OCI-LY7 (cell line): Measurements from ENCODE around the gene CFAP54. TPM values are rescaled to one million over a fixed set of nuclear protein-coding genes. Genes with fewer than 3 reads are reported as not detected.

ENCODE experiments used
- BruUV-seq: library from RNA; stranded (reverse); fragments of 400-500 nt; replicated peaks from 2 replicates; lab custom pipeline; 2021; lab: Mats Ljungman, UMichigan
- CTCF ChIA-PET: fragments of 300-600 bp; sonication (Branson Sonifier 250); formaldehyde crosslinking; loops from one replicate; lab custom pipeline; 2022; ENCODE audit warnings: antibody characterized with exemption; ENCODE audit not compliant: unreplicated experiment; lab: Charles Lee
- POLR2A ChIA-PET: fragments of 300-600 bp; sonication (Branson Sonifier 250); formaldehyde crosslinking; loops from one replicate; lab custom pipeline; 2022; ENCODE audit warnings: antibody characterized with exemption; lab: Charles Lee
- DNase-seq: peaks from one replicate; pipeline ENCODE4 v3.0.0-alpha.2; 2015; ENCODE audit warnings: low spot score
- H2AFZ ChIP-seq: fragments of 200-600 bp; sonication (generic), shearing (Covaris generic); 2 replicates; pipeline ENCODE4 v1.6.1; 2014; ENCODE audit warnings: mild to moderate bottlenecking, antibody characterized with exemption, low read length, moderate library complexity
- H3K27ac ChIP-seq: fragments of 200-600 bp; sonication (generic); 2 replicates; pipeline ENCODE4 v1.5.1; 2014; ENCODE audit warnings: mixed run types, low read depth, mild to moderate bottlenecking, moderate library complexity, low read length, inconsistent platforms; ENCODE audit not compliant: poor library complexity, severe bottlenecking
- H3K36me3 ChIP-seq: fragments of 200-600 bp; sonication (generic); 2 replicates; pipeline ENCODE4 v1.6.1; 2014; ENCODE audit warnings: mild to moderate bottlenecking, antibody characterized with exemption, low read length, moderate library complexity, mixed read lengths; ENCODE audit not compliant: insufficient read depth
- H3K4me1 ChIP-seq: fragments of 200-600 bp; sonication (generic); 2 replicates; pipeline ENCODE4 v1.5.1; 2014; ENCODE audit warnings: mild to moderate bottlenecking, low read length; ENCODE audit not compliant: insufficient read depth, poor library complexity, severe bottlenecking
- H3K4me2 ChIP-seq: fragments of 200-600 bp; sonication (generic); 2 replicates; pipeline ENCODE4 v1.6.1; 2014; ENCODE audit warnings: mild to moderate bottlenecking, low read length
- H3K4me3 ChIP-seq: fragments of 200-600 bp; sonication (generic); 2 replicates; pipeline ENCODE4 v1.5.1; 2014; ENCODE audit warnings: mild to moderate bottlenecking, low read depth, low read length; ENCODE audit not compliant: poor library complexity, severe bottlenecking
- H3K79me2 ChIP-seq: fragments of 200-600 bp; sonication (generic); 2 replicates; pipeline ENCODE4 v1.6.1; 2016; ENCODE audit warnings: low read depth, mild to moderate bottlenecking, low read length, moderate library complexity, mixed read lengths; ENCODE audit not compliant: insufficient read depth
- H3K9me2 ChIP-seq: fragments of 200-600 bp; sonication (generic); 2 replicates; pipeline ENCODE4 v1.6.1; 2016; ENCODE audit warnings: mild to moderate bottlenecking, low read length, mixed read lengths; ENCODE audit not compliant: insufficient read depth
- H3K9me3 ChIP-seq: fragments of 200-600 bp; sonication (generic); 2 replicates; pipeline ENCODE4 v1.6.1; 2014; ENCODE audit warnings: mild to moderate bottlenecking, mixed run types, low read length, mixed read lengths
- H4K20me1 ChIP-seq: fragments of 200-600 bp; sonication (generic); 2 replicates; pipeline ENCODE4 v1.6.1; 2014; ENCODE audit warnings: mild to moderate bottlenecking, antibody characterized with exemption, low read length, moderate library complexity, mixed read lengths; ENCODE audit not compliant: insufficient read depth
- EZH2phosphoT487 ChIP-seq: fragments of 200-600 bp; sonication (generic); IDR thresholded peaks from 2 replicates; pipeline ENCODE4 v1.6.1; 2018; ENCODE audit warnings: low read depth, borderline replicate concordance, mild to moderate bottlenecking, mixed run types, antibody characterized with exemption, low read length, moderate library complexity, mixed read lengths
- intact Hi-C: fragments of 100-400 bp; cut with micrococcal nuclease; formaldehyde crosslinking; loops from one replicate; pipeline ENCODE4 v1.10.0; 2022; ENCODE audit not compliant: unreplicated experiment
- total RNA-seq, 2 experiments: library from RNA; depleted of rRNA in 1 of 2; stranded (reverse); fragments of >200 nt in 1 of 2; shearing (Covaris generic) in 1 of 2; gene quantifications; 2 replicates each; pipeline ENCODE4 v1.2.3, GENCODE V29; 2014 to 2022
- TF ChIP-seq, protein P1 (sequence below): fragments of 200-600 bp; sonication (generic); conservative IDR thresholded peaks from 2 replicates; pipeline ENCODE4 v1.5.1; 2014; ENCODE audit warnings: mild to moderate bottlenecking, antibody characterized with exemption, low read length, moderate library complexity, mixed read lengths

CFAP54 gene
- total RNA-seq, 2 experiments from 2014 or later: 0.53 TPM; not detected in 1

- DNase-seq: peak; percentile 85
- BruUV-seq: no TSS peak
- no peaks in the 10 kb centered on the region for H3K79me2 ChIP-seq
- peak overlapping the region; percentile 30; the same call in 1 of the 2 replicates for H3K4me2 ChIP-seq
- H3K4me3 ChIP-seq: no peak overlapping the region
- TF ChIP-seq, protein P1, sequence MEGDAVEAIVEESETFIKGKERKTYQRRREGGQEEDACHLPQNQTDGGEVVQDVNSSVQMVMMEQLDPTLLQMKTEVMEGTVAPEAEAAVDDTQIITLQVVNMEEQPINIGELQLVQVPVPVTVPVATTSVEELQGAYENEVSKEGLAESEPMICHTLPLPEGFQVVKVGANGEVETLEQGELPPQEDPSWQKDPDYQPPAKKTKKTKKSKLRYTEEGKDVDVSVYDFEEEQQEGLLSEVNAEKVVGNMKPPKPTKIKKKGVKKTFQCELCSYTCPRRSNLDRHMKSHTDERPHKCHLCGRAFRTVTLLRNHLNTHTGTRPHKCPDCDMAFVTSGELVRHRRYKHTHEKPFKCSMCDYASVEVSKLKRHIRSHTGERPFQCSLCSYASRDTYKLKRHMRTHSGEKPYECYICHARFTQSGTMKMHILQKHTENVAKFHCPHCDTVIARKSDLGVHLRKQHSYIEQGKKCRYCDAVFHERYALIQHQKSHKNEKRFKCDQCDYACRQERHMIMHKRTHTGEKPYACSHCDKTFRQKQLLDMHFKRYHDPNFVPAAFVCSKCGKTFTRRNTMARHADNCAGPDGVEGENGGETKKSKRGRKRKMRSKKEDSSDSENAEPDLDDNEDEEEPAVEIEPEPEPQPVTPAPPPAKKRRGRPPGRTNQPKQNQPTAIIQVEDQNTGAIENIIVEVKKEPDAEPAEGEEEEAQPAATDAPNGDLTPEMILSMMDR: peak; percentile 93
- TF ChIP-seq EZH2phosphoT487: no peak
- H3K36me3 ChIP-seq: no peaks in the 10 kb centered on the region
- intact Hi-C loops: loop anchor here (1.0 to 2.0 kb wide), 5 partner anchors 27 to 598 kb away; partner anchors contain the start of genes CDK17 and CFAP54
- ChIA-PET CTCF (interaction anchor here (0.9 to 1.9 kb wide), 4 partner anchors 30 to 455 kb away, joined by 3 to 10 read pairs (median 4); no protein-coding TSS in a partner anchor), POLR2A (interaction anchor here (0.6 to 1.3 kb wide), 11 partner anchors 8 to 1652 kb away, joined by 3 to 6 read pairs (median 4); partner anchors contain the start of gene LTA4H)
- peaks cover 14% of the 10 kb centered on the region for H3K4me1 ChIP-seq
- no peak overlapping the region; the same call in 1 of the 2 replicates for H2AFZ ChIP-seq
- H4K20me1 ChIP-seq: no peaks in the 10 kb centered on the region
- no peak overlapping the region for H3K27ac ChIP-seq
- no peaks in the 10 kb centered on the region for H3K9me3 ChIP-seq
- H3K9me2 ChIP-seq: no peaks in the 10 kb centered on the region
These were observed 27.4 kb downstream of the CFAP54 start for GRCh38 chr12:96516472-96517430.

GRCh38 chr12:96520767-96521166 lies 31.4 kb downstream of the CFAP54 start:
- no peak overlapping the region for H3K27ac ChIP-seq
- POLR2A ChIA-PET: no interaction called here
- BruUV-seq: no TSS peak

More at GRCh38 chr12:96520767-96521166, 31.4 kb downstream of the CFAP54 start:
- no peak overlapping the region for H2AFZ ChIP-seq
- H3K4me1 ChIP-seq: peaks cover 5% of the 10 kb centered on the region
- intact Hi-C loops: no loop called here
- H4K20me1 ChIP-seq: no peaks in the 10 kb centered on the region
- H3K4me2 ChIP-seq: no peak overlapping the region
- CTCF ChIA-PET: interaction anchor here (1.4 kb wide), 1 partner anchor 459 kb away, joined by 4 read pairs; no protein-coding TSS in a partner anchor
- H3K36me3 ChIP-seq: no peaks in the 10 kb centered on the region
- no peak overlapping the region for H3K4me3 ChIP-seq
- H3K9me2 ChIP-seq: no peaks in the 10 kb centered on the region
- no peaks in the 10 kb centered on the region for H3K9me3 ChIP-seq
- no peak for DNase-seq
- TF ChIP-seq EZH2phosphoT487: no peak
- TF ChIP-seq, protein P1: no peak
- H3K79me2 ChIP-seq: no peaks in the 10 kb centered on the region
